Stomach smooth muscle (tissue), 2 donors: ENCODE results near the gene ZNF512B.
A peak's percentile ranks its signal among the peaks of the same experiment; 100 is the strongest.
"Not testable (repeated sequence)": the region's sequence is repeated elsewhere in the genome, so short reads cannot be mapped to it uniquely, and the experiment has no call there.

Experiments
- H3K27ac ChIP-seq: one replicate; pipeline ENCODE4 v1.7.0; 2013; ENCODE audit warnings: mild to moderate bottlenecking, low read length, inconsistent platforms
- H3K27me3 ChIP-seq, 2 donors: one replicate each; pipeline ENCODE4 v1.7.0; 2013; ENCODE audit warnings: low read length in 2 of 2; ENCODE audit not compliant: insufficient read depth in 2 of 2, control insufficient read depth in 1 of 2
- H3K36me3 ChIP-seq, 2 donors: one replicate each; pipeline ENCODE4 v1.7.0; 2013; ENCODE audit warnings: low read length in 2 of 2; ENCODE audit not compliant: control insufficient read depth in 2 of 2, insufficient read depth in 2 of 2
- H3K4me1 ChIP-seq: one replicate; pipeline ENCODE4 v1.7.0; 2013; ENCODE audit warnings: low read length; ENCODE audit not compliant: control insufficient read depth, insufficient read depth
- H3K4me3 ChIP-seq, 2 donors: one replicate each; pipeline ENCODE4 v1.7.0; 2013; ENCODE audit warnings: low read length in 2 of 2
- H3K9ac ChIP-seq, 2 donors: one replicate each; pipeline ENCODE4 v1.7.0; 2013; ENCODE audit warnings: low read length in 2 of 2, mild to moderate bottlenecking in 1 of 2
- H3K9me3 ChIP-seq, 2 donors: one replicate each; pipeline ENCODE4 v1.7.0; 2013; ENCODE audit warnings: low read length in 2 of 2; ENCODE audit not compliant: control insufficient read depth in 2 of 2
- donor health status: healthy.
- donor health status: Pancreatic carcinoma.

Gene ZNF512B

GRCh38 chr20:63969838-63970713, at the start of gene ZNF512B:
Gene ZNF512B, minus strand, starts transcription at chr20:63969930. Its CDS starts 1,980 bp downstream, at chr20:63967950.
- peak within 1 kb of the TSS; percentile 41 for H3K27ac ChIP-seq
- H3K4me1 ChIP-seq = peaks cover 18% of the 10 kb centered on the region
- H3K9me3 ChIP-seq = no peaks in the 10 kb centered on the region
- peaks cover 9 to 10% of the 10 kb centered on the region in 2 donors for H3K36me3 ChIP-seq
- peak within 1 kb of the TSS; percentile 52 to 76 for H3K4me3 ChIP-seq
- H3K9ac ChIP-seq = peak within 1 kb of the TSS; percentile 75 to 88
- H3K27me3 ChIP-seq = no peaks in the 10 kb centered on the region

- Histone ChIP-seq H3K27ac (no peak overlapping the region), H3K4me3 (no peak overlapping the region), H3K9ac (no peak overlapping the region), H3K36me3 (peaks cover 36 to 50% of the 10 kb centered on the region in 2 donors), H3K4me1 (no peaks in the 10 kb centered on the region), H3K9me3 (no peaks in the 10 kb centered on the region), H3K27me3 (no peaks in the 10 kb centered on the region)
These were observed 45.9 kb upstream of the ZNF512B start for GRCh38 chr20:64015635-64016034.

- H3K27me3 ChIP-seq, H3K4me1 ChIP-seq, H3K9ac ChIP-seq, H3K27ac ChIP-seq, H3K9me3 ChIP-seq, H3K4me3 ChIP-seq: not testable (repeated sequence)
- peaks cover 39 to 45% of the 10 kb centered on the region in 2 donors for H3K36me3 ChIP-seq
These were observed 42.8 kb upstream of the ZNF512B start for GRCh38 chr20:64012385-64013154.

GRCh38 chr20:64011366-64011779, 41.6 kb upstream of the ZNF512B start:
- Histone ChIP-seq H3K4me1 (no peaks in the 10 kb centered on the region), H3K27ac (no peak overlapping the region), H3K27me3 (no peaks in the 10 kb centered on the region), H3K4me3 (no peak overlapping the region), H3K9me3 (no peaks in the 10 kb centered on the region), H3K36me3 (peaks cover 43 to 45% of the 10 kb centered on the region in 2 donors), H3K9ac (no peak overlapping the region)

GRCh38 chr20:64010711-64011237, 41.0 kb upstream of the ZNF512B start:
- Histone ChIP-seq H3K27me3 (no peaks in the 10 kb centered on the region), H3K4me3 (no peak overlapping the region), H3K27ac (no peak overlapping the region), H3K9me3 (no peaks in the 10 kb centered on the region), H3K4me1 (peaks cover 1% of the 10 kb centered on the region), H3K36me3 (peaks cover 43 to 45% of the 10 kb centered on the region in 2 donors), H3K9ac (no peak overlapping the region)

GRCh38 chr20:64009811-64010387, 40.2 kb upstream of the ZNF512B start:
- Histone ChIP-seq H3K9ac (no peak overlapping the region), H3K27ac (no peak overlapping the region), H3K4me1 (peaks cover 2% of the 10 kb centered on the region), H3K4me3 (no peak overlapping the region), H3K36me3 (peaks cover 39 to 44% of the 10 kb centered on the region in 2 donors), H3K27me3 (no peaks in the 10 kb centered on the region), H3K9me3 (no peaks in the 10 kb centered on the region)

- Histone ChIP-seq H3K4me1 (peaks cover 2% of the 10 kb centered on the region), H3K27ac (no peak overlapping the region), H3K36me3 (peaks cover 46 to 49% of the 10 kb centered on the region in 2 donors), H3K9ac (no peak overlapping the region), H3K9me3 (no peaks in the 10 kb centered on the region), H3K27me3 (no peaks in the 10 kb centered on the region), H3K4me3 (no peak overlapping the region)
These were observed 37.2 kb upstream of the ZNF512B start for GRCh38 chr20:64006902-64007301.

- peaks cover 47 to 49% of the 10 kb centered on the region in 2 donors for H3K36me3 ChIP-seq
- H3K27me3 ChIP-seq = no peaks in the 10 kb centered on the region
- H3K4me1 ChIP-seq = peaks cover 4% of the 10 kb centered on the region
- H3K9ac ChIP-seq = no peak overlapping the region
- H3K27ac ChIP-seq = no peak overlapping the region
- H3K9me3 ChIP-seq = no peaks in the 10 kb centered on the region
- no peak overlapping the region for H3K4me3 ChIP-seq
These were observed 36.8 kb upstream of the ZNF512B start for GRCh38 chr20:64006490-64006889.

- Histone ChIP-seq H3K27me3 (no peaks in the 10 kb centered on the region), H3K9ac (no peak overlapping the region), H3K27ac (no peak overlapping the region), H3K36me3 (peaks cover 43 to 47% of the 10 kb centered on the region in 2 donors), H3K9me3 (no peaks in the 10 kb centered on the region), H3K4me1 (peaks cover 5% of the 10 kb centered on the region), H3K4me3 (no peak overlapping the region)
These were observed 35.7 kb upstream of the ZNF512B start for GRCh38 chr20:64005394-64005793.

GRCh38 chr20:64003960-64004725, 34.4 kb upstream of the ZNF512B start:
- H3K27me3 ChIP-seq = no peaks in the 10 kb centered on the region
- H3K9ac ChIP-seq = no peak overlapping the region
- H3K4me1 ChIP-seq = peaks cover 5% of the 10 kb centered on the region
- H3K36me3 ChIP-seq = peaks cover 48 to 49% of the 10 kb centered on the region in 2 donors
- H3K4me3 ChIP-seq = no peak overlapping the region
- H3K9me3 ChIP-seq = no peaks in the 10 kb centered on the region
- H3K27ac ChIP-seq = no peak overlapping the region
